GM18508 (cell line): Measurements from ENCODE around the gene RPUSD1.

ENCODE experiments used
- ATAC-seq: cut with Tn5 transposase; IDR thresholded peaks from one replicate; pipeline ENCODE4 v1.9.1; 2021; ENCODE audit warnings: moderate number of reproducible peaks; ENCODE audit not compliant: insufficient read depth, unreplicated experiment

RPUSD1 gene

DNA sequence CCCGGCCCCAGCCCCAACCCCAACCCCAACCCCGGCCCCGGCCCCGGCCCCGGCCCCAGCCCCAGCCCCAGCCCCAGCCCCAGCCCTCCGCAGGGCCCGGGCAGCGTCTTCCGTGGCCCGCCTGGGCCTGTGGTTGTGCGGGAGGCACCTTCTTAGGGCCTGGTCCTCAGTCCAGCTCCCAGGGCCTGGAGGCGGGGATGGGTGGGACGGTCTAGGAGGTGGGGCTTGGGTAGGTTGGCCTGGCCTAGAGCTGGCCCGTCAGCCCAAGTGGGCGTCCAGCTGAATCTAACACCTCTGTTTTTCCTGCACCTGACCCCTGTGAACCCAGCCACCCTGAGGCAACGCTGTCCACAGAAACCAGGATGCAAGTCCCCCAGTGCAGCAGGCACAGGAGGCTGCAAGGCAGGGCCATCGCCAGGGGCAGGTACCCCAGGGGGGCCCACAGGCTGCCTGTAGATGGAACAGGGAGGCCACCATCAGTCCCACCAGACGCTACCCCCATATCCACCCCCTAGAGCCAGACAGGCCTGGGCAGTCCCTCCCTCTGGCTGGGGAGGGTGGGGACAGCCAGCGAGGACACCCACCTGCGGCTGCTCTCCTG, 18.9 kb downstream of the RPUSD1 start:
- ATAC-seq = no peak

DNA sequence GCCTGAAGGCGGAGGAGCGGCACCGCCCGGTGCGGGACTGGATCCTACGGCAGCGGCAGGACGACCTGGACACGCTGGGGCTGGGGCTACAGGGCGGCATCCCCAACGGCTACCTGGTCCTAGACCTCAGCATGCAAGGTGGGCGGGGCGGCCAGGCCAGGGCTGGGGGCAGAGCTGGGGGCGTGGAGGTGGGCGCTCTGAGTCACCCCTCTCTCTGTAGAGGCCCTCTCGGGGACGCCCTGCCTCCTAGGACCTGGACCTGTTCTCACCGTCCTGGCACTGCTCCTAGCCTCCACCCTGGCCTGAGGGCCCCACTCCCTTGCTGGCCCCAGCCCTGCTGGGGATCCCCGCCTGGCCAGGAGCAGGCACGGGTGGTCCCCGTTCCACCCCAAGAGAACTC, 19.8 kb downstream of the RPUSD1 start:
- ATAC-seq = no peak

DNA sequence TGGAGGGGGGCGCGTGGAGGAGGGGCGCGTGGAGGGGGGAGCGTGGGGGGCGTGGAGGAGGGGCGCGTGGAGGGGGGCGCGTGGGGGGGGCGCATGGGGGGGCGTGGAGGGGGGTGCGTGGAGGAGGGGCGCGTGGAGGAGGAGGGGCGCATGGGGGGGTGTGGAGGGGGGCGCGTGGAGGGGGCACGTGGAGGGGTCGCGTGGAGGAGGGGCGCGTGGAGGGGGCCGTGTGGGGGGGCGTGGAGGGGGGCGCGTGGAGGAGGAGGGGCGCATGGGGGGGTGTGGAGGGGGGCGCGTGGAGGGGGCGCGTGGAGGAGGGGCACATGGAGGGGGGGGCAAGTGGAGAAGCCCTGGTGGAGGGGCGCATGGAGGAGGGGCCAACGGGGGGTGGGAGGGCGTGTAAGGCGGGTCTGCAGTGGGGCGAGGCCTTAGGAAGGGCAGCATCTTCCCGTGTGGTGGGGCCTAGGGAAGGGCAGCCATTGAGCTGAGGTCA, 20.4 kb downstream of the RPUSD1 start:
- ATAC-seq = no peak

DNA sequence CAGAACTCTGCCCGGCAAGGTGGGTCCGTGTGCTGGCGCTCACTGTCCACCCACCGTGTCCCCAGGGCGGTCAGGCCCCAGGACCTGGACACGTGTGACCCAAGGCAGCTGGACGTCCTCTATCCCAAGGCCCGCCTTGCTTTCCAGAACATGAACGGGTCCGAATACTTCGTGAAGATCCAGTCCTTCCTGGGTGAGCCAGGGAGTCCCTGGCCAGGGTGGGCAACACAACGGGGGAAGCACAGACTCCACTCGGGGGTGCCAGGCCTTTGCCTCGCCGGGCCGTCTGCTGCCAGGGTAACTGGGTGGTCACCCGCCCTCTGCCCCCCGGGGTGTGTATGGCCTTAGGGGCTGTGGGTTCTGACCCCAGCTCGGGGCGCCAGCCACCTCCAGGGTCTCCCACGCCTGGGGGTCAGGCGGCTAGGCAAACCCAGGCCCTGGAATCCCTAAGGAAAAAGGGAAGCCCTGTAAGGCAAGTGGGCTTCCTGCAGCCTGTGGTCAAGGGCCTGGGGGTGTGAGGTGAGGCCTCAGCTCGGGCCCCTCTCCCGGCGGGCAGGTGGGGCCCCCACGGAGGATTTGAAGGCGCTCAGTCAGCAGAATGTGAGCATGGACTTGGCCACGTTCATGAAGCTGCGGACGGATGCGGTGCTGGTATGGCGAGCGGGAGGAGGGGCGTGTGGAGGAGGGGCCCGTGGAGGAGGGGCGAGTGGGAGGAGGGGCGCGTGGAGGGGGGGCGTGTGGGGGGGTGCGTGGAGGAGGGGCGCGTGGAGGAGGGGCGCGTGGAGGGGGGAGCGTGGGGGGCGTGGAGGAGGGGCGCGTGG, 21.2 kb downstream of the RPUSD1 start:
- ATAC-seq = no peak

DNA sequence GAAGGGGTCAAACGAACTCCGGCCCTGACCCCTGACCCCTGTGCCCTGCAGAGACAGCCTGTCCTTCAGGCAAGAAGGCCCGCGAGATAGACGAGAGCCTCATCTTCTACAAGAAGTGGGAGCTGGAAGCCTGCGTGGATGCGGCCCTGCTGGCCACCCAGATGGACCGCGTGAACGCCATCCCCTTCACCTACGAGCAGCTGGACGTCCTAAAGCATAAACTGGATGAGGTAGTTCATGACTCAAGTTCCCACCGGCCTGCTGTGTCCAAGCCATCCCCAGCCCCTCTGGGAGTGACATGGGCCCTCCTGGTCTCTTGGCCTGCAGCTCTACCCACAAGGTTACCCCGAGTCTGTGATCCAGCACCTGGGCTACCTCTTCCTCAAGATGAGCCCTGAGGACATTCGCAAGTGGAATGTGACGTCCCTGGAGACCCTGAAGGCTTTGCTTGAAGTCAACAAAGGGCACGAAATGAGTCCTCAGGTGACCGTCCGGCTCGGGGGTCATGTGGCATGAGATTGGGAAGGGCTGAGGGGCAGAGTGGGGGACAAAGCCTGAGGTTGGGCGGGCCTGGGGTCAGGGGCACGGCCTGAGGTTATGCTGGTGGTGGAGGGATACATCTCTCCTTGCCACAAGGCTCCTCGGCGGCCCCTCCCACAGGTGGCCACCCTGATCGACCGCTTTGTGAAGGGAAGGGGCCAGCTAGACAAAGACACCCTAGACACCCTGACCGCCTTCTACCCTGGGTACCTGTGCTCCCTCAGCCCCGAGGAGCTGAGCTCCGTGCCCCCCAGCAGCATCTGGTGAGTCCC, 22.0 kb downstream of the RPUSD1 start:
- no peak for ATAC-seq

DNA sequence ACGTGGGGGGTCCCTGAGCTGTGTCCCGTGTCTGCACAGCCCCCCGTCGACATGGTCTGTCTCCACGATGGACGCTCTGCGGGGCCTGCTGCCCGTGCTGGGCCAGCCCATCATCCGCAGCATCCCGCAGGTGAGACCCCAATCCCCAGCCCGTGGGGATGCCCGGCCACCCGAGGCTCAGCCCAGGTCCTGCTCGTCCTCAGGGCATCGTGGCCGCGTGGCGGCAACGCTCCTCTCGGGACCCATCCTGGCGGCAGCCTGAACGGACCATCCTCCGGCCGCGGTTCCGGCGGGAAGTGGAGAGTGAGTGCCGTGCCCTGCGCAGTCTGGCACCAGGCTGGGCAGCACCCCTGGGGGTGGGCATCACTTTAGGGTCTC, 22.7 kb downstream of the RPUSD1 start:
- ATAC-seq = no peak

DNA sequence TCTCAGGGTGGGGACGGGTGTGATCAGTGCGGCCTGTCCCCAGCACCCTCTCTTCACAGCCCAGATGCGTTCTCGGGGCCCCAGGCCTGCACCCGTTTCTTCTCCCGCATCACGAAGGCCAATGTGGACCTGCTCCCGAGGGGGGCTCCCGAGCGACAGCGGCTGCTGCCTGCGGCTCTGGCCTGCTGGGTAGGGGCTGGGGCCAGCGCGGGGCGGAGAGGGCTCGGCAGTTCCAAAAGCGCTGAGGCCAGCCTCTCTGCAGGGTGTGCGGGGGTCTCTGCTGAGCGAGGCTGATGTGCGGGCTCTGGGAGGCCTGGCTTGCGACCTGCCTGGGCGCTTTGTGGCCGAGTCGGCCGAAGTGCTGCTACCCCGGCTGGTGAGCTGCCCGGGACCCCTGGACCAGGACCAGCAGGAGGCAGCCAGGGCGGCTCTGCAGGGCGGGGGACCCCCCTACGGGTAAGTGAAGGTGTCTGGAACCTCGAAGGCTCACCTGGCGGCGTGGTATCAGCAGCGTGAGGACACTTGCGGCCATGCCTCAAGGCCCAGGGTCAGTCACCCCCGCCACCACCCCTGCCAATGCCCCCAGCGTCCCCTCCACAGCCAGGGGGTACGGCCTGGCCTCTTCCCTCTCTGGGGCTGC, 23.2 kb downstream of the RPUSD1 start:
- no peak for ATAC-seq

DNA sequence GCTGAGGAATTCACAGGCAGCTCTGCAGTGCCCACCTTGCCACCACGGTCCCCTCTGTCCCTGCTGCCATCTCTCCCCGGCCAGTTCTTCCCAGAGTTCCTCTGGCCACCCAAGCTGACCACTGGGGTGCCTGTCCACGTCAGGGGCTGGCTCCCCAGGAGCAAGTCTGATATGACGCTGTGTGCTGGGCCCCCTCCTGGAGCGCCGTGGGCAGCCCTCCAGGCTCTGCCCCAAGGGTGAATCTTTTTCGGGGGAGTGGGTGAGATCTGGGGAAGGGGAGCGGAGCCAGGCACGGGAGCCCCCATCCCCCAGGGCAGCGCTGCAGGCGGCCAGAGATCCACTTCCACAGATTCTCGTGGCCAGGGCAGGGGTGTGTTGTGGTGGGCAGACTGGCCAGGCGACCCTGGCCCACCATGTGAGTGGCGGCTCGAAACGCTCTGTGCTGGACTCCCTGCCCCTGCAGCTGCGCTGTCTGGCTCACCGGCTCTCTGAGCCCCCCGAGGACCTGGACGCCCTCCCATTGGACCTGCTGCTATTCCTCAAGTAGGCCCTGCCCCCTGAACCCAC, 23.9 kb downstream of the RPUSD1 start:
- no peak for ATAC-seq

DNA sequence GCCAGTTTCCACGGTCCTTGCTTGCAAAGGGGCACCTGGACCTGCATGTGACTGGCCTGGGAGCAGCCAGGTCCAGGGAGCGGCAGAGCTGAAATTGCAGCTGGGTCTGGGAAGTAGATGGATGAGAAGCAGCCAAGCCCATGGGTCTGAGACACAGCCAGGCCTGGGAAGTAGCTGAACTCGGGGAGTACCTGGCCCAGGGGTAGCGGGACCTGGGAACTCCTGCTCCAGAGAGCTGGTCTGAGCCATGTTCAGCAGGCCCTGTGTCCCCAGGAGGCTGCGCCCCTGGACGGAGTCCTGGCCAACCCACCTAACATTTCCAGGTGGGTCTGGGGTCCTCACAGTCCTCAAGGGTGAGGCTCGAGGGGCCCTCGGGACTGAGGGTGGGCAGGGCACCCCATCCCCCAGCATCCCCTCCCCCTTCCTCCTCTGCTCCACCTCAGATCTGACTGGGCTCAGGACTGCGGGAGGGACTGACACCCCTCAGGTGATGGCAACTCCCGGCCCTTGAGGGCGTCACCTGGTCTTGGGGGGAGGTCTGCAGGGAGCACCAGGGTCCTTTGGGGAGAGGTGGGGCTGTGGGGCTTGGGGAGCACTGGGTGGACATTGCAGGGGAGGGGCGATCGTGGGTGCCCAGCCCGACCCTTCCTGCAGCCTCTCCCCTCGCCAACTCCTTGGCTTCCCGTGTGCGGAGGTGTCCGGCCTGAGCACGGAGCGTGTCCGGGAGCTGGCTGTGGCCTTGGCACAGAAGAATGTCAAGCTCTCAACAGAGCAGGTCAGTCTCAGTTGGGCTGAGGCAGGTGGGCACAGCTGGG, 24.6 kb downstream of the RPUSD1 start:
- no peak for ATAC-seq

DNA sequence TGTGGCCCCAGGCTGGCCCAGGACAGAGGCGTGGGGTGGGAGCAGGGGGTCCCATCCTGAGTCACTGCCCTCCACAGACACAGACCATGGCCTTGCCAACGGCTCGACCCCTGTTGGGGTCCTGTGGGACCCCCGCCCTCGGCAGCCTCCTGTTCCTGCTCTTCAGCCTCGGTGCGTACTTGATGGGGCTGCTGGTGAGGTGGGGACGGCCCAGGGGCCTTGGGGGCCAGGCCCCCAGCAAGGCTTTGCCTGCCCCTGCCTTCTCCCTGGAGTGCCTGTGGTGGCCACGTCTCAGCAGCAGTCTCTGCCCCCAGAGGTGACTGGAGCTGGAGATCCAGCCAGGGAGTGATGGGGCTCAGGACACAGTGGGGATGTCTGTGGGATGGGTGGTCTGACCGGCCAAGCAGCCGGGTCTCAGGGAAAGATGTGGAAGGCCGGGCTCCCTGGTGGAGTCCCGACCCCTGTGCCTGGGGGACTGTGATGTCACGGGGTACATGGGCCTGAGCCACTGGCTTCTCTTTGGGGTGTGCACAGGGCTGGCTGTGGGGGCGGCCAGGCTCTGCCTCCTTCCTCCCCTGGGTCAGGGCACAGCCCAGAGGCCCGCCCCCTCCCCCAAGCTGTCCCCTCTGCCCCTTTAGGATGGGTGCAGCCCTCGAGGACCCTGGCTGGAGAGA, 25.4 kb downstream of the RPUSD1 start:
- ATAC-seq = no peak

DNA sequence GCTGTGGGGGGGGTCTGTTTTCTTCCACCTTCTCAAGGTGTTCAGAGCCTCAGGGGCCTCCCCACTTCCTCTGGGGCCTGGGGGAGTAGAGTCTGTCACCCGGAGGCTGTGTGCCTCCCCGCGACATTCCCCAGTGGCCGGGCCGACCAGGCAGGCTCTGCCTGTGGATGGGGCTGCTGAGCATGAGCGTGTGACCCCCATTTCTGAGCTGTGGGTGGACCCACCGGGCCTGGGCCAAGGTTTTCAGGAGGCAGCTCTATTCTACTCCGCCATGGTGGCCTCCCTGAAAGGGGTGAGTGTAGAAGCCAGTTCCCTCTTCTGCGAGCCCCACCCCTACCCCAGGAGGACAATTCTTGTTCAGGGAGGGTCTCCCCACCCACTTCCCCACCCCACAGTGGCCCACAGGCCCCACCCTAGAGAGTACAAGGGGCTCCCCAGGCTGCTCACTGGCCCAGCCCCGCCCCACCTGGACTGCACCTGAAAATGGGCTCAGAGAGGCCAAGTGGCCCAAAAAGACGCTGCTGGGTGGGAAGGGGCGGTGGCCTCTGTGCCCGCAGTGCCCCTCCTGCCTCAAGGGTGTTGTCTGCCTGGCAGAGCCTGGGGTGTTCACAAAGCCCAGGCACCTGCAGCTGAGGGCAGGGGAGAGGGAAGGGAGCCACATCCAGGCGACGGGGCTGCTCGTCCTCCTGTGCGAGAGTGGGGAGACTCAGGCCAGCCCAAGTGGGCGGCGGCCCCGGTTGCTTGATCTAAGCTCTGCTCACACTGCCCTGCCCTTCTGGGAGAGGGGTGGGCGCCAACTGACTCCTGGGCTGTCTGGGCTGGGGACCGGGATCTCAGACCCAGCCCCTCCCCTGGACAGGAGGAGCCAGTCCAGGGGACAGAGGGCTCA, 26.3 kb downstream of the RPUSD1 start:
- ATAC-seq = no peak

DNA sequence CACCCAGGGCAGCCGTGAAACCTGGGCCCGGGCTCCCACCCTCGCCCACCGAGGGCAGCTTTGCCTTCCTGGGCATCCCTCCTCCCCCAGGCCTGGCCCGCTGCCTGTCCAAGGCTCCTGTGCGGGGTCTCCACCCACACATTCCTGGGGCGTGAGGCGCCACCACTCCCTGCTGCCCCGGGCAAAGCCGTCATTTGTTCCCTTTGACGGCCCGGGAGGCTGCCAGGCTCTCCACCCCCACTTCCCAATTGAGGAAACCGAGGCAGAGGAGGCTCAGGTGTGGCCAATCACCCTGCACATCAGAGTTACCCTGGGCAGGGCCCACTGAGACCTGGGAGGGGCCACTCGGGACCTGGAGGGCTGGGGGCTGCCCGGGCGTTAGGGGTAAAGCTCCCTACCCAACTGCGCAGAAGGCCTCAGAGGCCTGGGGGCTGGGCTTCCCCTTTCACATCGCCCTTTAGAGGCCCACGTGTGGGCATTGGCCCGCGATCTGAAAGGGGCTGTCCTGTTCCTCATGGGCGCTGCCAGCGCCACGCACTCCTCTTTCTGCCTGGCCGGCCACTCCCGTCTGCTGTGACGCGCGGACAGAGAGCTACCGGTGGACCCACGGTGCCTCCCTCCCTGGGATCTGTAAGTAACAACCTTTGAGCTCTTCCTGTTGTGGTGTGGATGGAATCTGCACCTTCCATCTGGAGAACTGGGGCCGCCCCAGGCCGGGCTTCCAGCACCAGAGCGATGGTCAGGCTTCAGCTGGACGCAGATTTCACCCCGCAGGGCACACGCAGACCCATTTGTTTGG, 27.4 kb downstream of the RPUSD1 start, which contains the start of gene MSLN:
Gene MSLN, plus strand, starts transcription at position 190 of the 799 bp plus-strand sequence. CDS start 1,947 bp downstream, outside the sequence.
- no peak for ATAC-seq

DNA sequence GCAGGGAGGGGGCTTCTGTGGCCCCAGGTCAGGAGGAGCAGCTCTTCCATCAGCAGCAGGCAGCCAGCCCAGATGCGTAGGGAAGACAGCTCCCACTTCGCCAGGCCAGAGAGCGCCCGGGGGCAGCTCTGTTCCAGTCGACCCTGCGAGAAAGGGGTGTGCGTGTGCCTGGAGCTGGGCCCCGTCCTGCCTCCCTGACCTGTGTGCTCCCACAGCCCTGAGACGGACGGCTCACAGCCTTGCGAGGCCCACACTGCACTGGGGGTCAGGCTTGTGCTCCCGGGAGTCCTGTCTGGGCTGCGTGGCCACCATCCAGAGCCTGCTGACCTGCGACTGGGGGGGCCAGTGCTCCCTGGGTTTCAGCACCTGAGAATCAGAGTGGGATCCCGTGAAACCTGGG, 28.1 kb downstream of the RPUSD1 start:
- ATAC-seq = no peak

DNA sequence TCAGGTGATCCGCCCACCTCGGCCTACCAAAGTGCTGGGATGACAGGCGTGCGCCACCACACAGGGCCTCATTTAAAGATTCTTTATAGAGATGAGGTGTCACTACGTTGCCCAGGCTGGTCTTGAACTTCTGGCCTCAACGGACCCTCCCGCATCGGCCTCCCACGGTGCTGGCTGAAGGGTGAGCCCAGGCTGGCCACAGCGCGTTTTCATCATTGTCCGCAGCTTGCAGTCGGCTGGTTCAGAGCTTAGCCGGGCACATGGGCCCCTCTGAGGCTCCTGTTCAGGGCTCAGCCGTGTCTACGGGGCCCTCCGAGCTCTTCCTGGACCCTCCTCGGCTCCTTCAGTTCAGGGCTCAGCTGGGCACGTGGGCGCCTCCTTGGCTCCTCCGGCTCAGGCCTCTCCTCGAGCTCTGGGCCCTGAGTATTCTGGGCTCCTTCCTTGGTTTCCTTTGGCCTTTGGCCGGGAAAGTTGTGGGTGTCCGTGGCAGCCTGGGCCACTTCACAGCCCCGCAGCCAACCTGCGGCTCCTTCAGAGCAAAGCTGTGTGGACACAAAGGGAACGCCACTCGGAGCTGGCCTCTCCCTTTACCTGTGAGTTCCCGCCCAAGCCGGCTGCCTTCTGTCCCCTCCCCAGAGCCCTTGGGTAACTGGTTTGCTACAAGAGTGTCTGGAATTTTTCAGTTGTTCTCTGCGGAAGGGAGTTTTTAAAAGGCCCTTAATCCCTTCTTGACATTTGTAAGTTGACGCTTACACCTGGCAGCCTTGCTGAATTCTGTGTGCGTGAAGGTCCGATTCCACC, 28.9 kb downstream of the RPUSD1 start:
- ATAC-seq = no peak

DNA sequence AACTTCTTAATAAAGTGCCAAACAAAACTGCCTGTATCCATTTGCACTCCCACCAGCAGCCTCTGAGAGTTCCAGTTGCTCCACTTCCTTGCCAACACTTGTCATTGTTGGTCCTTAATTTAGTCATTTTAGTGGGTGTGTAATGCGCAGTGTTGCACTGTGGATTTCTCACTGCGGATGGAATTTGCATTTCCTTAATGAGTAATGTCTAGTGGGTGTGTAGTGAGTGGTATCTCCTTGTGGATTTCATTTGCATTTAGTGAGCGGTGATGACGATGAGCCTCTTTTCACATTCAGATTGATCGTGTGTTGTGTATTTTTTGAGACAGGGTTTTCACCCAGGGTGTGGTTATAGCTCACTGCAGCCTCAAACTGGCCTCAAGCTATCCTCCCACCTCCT, 31.8 kb downstream of the RPUSD1 start:
- ATAC-seq = no peak

DNA sequence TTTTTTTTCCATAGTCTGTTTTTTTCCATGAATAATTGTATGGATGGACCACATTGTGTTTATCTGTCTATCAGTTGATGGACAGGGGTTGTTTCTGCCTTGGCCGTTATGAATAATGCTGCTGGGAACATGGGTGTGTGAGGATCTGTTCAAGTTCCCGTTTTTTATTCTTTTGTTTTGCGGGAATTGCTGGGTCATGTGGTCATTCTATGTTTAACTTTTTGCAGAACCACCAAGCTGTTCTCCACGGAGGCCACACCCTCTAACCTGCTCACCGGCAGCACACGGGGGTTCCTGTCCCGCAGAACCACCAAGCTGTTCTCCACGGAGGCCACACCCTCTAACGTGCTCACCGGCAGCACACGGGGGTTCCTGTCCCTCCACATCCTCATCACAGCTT, 33.5 kb downstream of the RPUSD1 start:
- ATAC-seq = no peak
